Neural cell (in vitro differentiated cells): Measurements from ENCODE around the gene STIM2. TPM values are rescaled to one million over a fixed set of nuclear protein-coding genes. Genes with fewer than 3 reads are reported as not detected.

Experiments
- H2AFZ ChIP-seq: fragments of 200-600, 300-800 bp; sonication (generic), shearing (Covaris generic); 2 replicates; pipeline ENCODE4 v1.6.0; 2014; ENCODE audit warnings: low read depth, mild to moderate bottlenecking, antibody characterized with exemption, low read length, moderate library complexity
- H3F3A ChIP-seq: fragments of 200-600 bp; shearing (Covaris generic); 2 replicates; pipeline ENCODE4 v1.6.1; 2016; ENCODE audit warnings: mild to moderate bottlenecking, moderate library complexity, mixed read lengths, antibody characterized with exemption, low read length; ENCODE audit not compliant: insufficient read depth, poor library complexity, severe bottlenecking
- H3K27ac ChIP-seq: fragments of 200-600, 300-800 bp; sonication (generic), shearing (Covaris generic); 2 replicates; pipeline ENCODE4 v1.5.1; 2014; ENCODE audit warnings: mild to moderate bottlenecking, low read length, moderate library complexity
- H3K27me3 ChIP-seq: fragments of 300-800, 200-600 bp; sonication (generic), shearing (Covaris generic); 2 replicates; pipeline ENCODE4 v1.6.0; 2014; ENCODE audit warnings: mild to moderate bottlenecking, low read depth, low read length, moderate library complexity; ENCODE audit not compliant: insufficient read depth
- H3K36me3 ChIP-seq: fragments of 300-800, 200-600 bp; sonication (generic), shearing (Covaris generic); 2 replicates; pipeline ENCODE4 v1.5.1; 2014; ENCODE audit warnings: mild to moderate bottlenecking, antibody characterized with exemption, low read length, moderate library complexity; ENCODE audit not compliant: insufficient read depth
- H3K4me2 ChIP-seq: fragments of 300-800, 200-600 bp; sonication (generic), shearing (Covaris generic); 2 replicates; pipeline ENCODE4 v1.6.0; 2014; ENCODE audit warnings: mild to moderate bottlenecking, low read length
- H3K4me3 ChIP-seq: fragments of 300-800, 200-600 bp; sonication (generic), shearing (Covaris generic); 2 replicates; pipeline ENCODE4 v1.5.1; 2014; ENCODE audit warnings: mild to moderate bottlenecking, low read length, moderate library complexity
- H3K79me2 ChIP-seq: fragments of 200-600 bp; shearing (Covaris generic); replicated peaks from 2 replicates; pipeline ENCODE4 v1.6.0; 2014; ENCODE audit warnings: mild to moderate bottlenecking, low read length, moderate library complexity; ENCODE audit not compliant: insufficient read depth
- H3K9ac ChIP-seq: fragments of 300-800, 200-600 bp; sonication (generic), shearing (Covaris generic); 2 replicates; pipeline ENCODE4 v1.6.1; 2016; ENCODE audit warnings: mild to moderate bottlenecking, low read length, mixed read lengths
- H3K9me2 ChIP-seq: fragments of 200-600 bp; shearing (Covaris generic); 2 replicates; pipeline ENCODE4 v1.6.1; 2016; ENCODE audit warnings: mild to moderate bottlenecking, low read length, mixed read lengths; ENCODE audit not compliant: insufficient read depth
- H3K9me3 ChIP-seq: fragments of 200-600, 300-800 bp; sonication (generic), shearing (Covaris generic); 2 replicates; pipeline ENCODE4 v1.6.1; 2016; ENCODE audit warnings: mild to moderate bottlenecking, mixed run types, low read length, moderate library complexity, mixed read lengths
- H4K20me1 ChIP-seq: fragments of 200-600 bp; shearing (Covaris generic); 2 replicates; pipeline ENCODE4 v1.6.1; 2016; ENCODE audit warnings: mild to moderate bottlenecking, mixed run types; ENCODE audit not compliant: insufficient read depth
- CTCF ChIP-seq: fragments of 450-650 bp; IDR thresholded peaks from 2 replicates; pipeline ENCODE4 v1.5.1; 2014; ENCODE audit warnings: antibody characterized with exemption, mild to moderate bottlenecking, moderate library complexity; ENCODE audit not compliant: poor library complexity, severe bottlenecking
- EP300 ChIP-seq: fragments of 450-650 bp; conservative IDR thresholded peaks from 2 replicates; pipeline ENCODE4 v1.6.1; 2014; ENCODE audit warnings: antibody characterized with exemption, mild to moderate bottlenecking, moderate library complexity; ENCODE audit not compliant: poor library complexity, severe bottlenecking
- EZH2 ChIP-seq: fragments of 200-600, 300-800 bp; shearing (Covaris generic), sonication (generic); IDR thresholded peaks from 2 replicates; pipeline ENCODE4 v1.6.1; 2014; ENCODE audit warnings: antibody characterized with exemption, low read length, borderline replicate concordance, mild to moderate bottlenecking; ENCODE audit not compliant: insufficient read depth, poor library complexity, severe bottlenecking
- MXI1 ChIP-seq: fragments of 450-650 bp; conservative IDR thresholded peaks from 2 replicates; pipeline ENCODE4 v1.6.1; 2014; ENCODE audit warnings: antibody characterized with exemption, mild to moderate bottlenecking; ENCODE audit not compliant: poor library complexity, severe bottlenecking
- POLR2AphosphoS5 ChIP-seq: IDR thresholded peaks from 2 replicates; pipeline ENCODE4 v1.6.1; 2012
- RAD21 ChIP-seq: fragments of 450-650 bp; conservative IDR thresholded peaks from 2 replicates; pipeline ENCODE4 v1.6.1; 2014; ENCODE audit warnings: antibody characterized with exemption, mild to moderate bottlenecking, moderate library complexity
- SMC3 ChIP-seq: fragments of 450-650 bp; conservative IDR thresholded peaks from 2 replicates; pipeline ENCODE4 v1.6.1; 2014; ENCODE audit warnings: antibody characterized with exemption, mild to moderate bottlenecking, moderate library complexity; ENCODE audit not compliant: poor library complexity
- TAF1 ChIP-seq: IDR thresholded peaks from 2 replicates; pipeline ENCODE4 v1.6.1; 2012; ENCODE audit warnings: low read depth
- polyA plus RNA-seq: library from polyadenylated mRNA; depleted of rRNA; stranded (reverse); fragments of >200 nt; gene quantifications from 2 replicates; pipeline ENCODE4 v1.2.3, GENCODE V29; 2014
- TF ChIP-seq, protein P1 (sequence below): IDR thresholded peaks from 2 replicates; pipeline ENCODE4 v1.6.1; 2012; ENCODE audit warnings: borderline replicate concordance

STIM2 gene
- polyA plus RNA-seq, 1 donor from 2014 or later, result 25.3 TPM

DNA sequence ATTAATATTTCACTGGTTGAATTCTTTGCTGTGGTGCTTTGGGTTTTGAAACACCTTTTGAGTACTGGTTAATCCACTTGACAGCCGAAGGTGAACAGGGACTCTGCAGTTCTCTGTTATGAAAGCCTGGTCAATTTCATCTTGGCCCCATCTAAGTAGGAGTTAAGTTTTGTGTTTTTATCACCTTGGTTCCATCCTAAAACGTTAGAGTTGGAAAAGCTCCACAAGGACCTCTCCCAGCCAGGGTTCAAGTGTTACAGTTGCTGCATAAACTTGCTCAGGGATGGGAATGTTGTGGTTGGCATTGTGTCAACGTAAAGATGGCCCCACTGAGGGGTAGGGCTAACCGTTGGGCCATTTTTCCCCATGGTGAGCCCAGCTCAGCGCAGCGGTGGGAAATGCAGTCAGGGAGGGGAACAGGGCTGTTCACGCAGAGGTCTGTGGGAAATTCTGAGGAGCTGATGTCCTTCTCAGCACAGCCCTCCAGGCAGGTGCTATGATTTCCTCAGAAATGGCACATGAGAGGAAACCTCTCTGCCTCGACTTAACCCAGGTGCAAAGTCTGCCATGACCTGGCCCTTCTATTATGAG is 188.7 kb downstream of the STIM2 start:
- no peaks in the 10 kb centered on the region for H3K27me3 ChIP-seq
- TF ChIP-seq EP300, result no peak
- TF ChIP-seq CTCF, result no peak
- no peak for TF ChIP-seq RAD21
- TF ChIP-seq TAF1, result no peak
- TF ChIP-seq EZH2, result no peak
- TF ChIP-seq, protein P1, sequence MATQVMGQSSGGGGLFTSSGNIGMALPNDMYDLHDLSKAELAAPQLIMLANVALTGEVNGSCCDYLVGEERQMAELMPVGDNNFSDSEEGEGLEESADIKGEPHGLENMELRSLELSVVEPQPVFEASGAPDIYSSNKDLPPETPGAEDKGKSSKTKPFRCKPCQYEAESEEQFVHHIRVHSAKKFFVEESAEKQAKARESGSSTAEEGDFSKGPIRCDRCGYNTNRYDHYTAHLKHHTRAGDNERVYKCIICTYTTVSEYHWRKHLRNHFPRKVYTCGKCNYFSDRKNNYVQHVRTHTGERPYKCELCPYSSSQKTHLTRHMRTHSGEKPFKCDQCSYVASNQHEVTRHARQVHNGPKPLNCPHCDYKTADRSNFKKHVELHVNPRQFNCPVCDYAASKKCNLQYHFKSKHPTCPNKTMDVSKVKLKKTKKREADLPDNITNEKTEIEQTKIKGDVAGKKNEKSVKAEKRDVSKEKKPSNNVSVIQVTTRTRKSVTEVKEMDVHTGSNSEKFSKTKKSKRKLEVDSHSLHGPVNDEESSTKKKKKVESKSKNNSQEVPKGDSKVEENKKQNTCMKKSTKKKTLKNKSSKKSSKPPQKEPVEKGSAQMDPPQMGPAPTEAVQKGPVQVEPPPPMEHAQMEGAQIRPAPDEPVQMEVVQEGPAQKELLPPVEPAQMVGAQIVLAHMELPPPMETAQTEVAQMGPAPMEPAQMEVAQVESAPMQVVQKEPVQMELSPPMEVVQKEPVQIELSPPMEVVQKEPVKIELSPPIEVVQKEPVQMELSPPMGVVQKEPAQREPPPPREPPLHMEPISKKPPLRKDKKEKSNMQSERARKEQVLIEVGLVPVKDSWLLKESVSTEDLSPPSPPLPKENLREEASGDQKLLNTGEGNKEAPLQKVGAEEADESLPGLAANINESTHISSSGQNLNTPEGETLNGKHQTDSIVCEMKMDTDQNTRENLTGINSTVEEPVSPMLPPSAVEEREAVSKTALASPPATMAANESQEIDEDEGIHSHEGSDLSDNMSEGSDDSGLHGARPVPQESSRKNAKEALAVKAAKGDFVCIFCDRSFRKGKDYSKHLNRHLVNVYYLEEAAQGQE, result no peak
- TF ChIP-seq SMC3, result no peak
- TF ChIP-seq POLR2AphosphoS5, result no peak
- TF ChIP-seq MXI1, result no peak
- no peaks in the 10 kb centered on the region for H3K9me3 ChIP-seq
- H3F3A ChIP-seq, result no peaks in the 10 kb centered on the region
- H3K27ac ChIP-seq, result no peak overlapping the region
- no peaks in the 10 kb centered on the region for H4K20me1 ChIP-seq
- H3K4me2 ChIP-seq, result no peak overlapping the region
- H3K4me3 ChIP-seq, result no peak overlapping the region
- no peaks in the 10 kb centered on the region for H3K36me3 ChIP-seq
- H3K79me2 ChIP-seq, result no peaks in the 10 kb centered on the region
- H2AFZ ChIP-seq, result no peak overlapping the region
- no peaks in the 10 kb centered on the region for H3K9me2 ChIP-seq
- no peak overlapping the region for H3K9ac ChIP-seq

DNA sequence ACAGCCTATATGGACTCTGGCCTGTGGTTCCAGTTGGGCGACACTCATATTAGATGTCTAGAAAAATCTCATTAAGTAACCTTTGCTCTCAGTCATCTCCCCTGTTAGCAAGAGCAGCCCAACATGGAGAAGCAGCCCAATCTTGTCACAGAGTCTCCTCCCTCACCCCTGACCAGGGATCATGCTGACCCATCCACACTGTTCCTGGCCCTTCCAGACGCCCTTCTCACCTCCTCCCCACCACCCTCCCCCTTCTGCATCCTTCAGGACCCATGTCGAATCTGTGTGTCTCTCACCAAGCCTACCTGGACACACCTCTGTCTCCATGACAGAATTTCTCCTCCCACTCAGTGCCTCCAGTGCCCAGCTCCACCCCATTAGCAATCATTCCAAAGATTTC is 190.1 kb downstream of the STIM2 start:
- Histone ChIP-seq H3K36me3 (no peaks in the 10 kb centered on the region), H3K27me3 (no peaks in the 10 kb centered on the region), H3K9me2 (no peaks in the 10 kb centered on the region), H3K27ac (no peak overlapping the region), H3F3A (no peaks in the 10 kb centered on the region), H3K9me3 (no peaks in the 10 kb centered on the region), H3K9ac (no peak overlapping the region), H3K4me3 (no peak overlapping the region), H3K4me2 (no peak overlapping the region), H2AFZ (no peak overlapping the region), H3K79me2 (no peaks in the 10 kb centered on the region), H4K20me1 (no peaks in the 10 kb centered on the region)
- TF ChIP-seq TAF1 (no peak), EZH2 (no peak), SMC3 (no peak), CTCF (no peak), RAD21 (no peak)
